HepG2 (cell line): ENCODE data around the gene KDM4F. TPM values are rescaled to one million over a fixed set of nuclear protein-coding genes. Genes with fewer than 3 reads are reported as not detected.

Source experiments
- CCAR2 ChIP-seq: fragments of 200-400 bp; formaldehyde crosslinking; optimal IDR thresholded peaks from 2 replicates; pipeline ENCODE3; 2018; ENCODE audit warnings: low read depth, mild to moderate bottlenecking, low read length, moderate library complexity
- DNMT3B ChIP-seq: conservative IDR thresholded peaks from 2 replicates; pipeline ENCODE4 v1.6.1; 2016; ENCODE audit warnings: missing biosample characterization, control low read depth
- EEA1 ChIP-seq: sonication (generic); formaldehyde crosslinking; IDR thresholded peaks from 2 replicates; pipeline ENCODE4 v1.5.1; 2020; ENCODE audit warnings: mild to moderate bottlenecking, missing genetic modification reagents, borderline replicate concordance
- IKZF5 ChIP-seq: IDR thresholded peaks from 2 replicates; pipeline ENCODE4 v1.6.1; 2018; ENCODE audit warnings: missing genetic modification reagents, mild to moderate bottlenecking, missing compliant biosample characterization
- IRF2 ChIP-seq: IDR thresholded peaks from 2 replicates; pipeline ENCODE4 v1.6.1; 2018; ENCODE audit warnings: missing genetic modification reagents, missing compliant biosample characterization
- KLF12 ChIP-seq: sonication (generic); formaldehyde crosslinking; IDR thresholded peaks from 2 replicates; pipeline ENCODE4 v1.4.0; 2020; ENCODE audit warnings: missing genetic modification reagents, borderline replicate concordance
- NR3C1 ChIP-seq: sonication (generic); formaldehyde crosslinking; IDR thresholded peaks from 2 replicates; pipeline ENCODE4 v1.4.0; 2020; ENCODE audit warnings: missing genetic modification reagents
- PCBP2 ChIP-seq: fragments of 200-400 bp; formaldehyde crosslinking; optimal IDR thresholded peaks from 2 replicates; pipeline ENCODE3; 2018; ENCODE audit warnings: low read length, low read depth; ENCODE audit not compliant: poor library complexity, severe bottlenecking
- RBM39 ChIP-seq: fragments of 200-400 bp; formaldehyde crosslinking; IDR thresholded peaks from one replicate; pipeline ENCODE4 v1.6.1; 2018; ENCODE audit warnings: antibody characterized with exemption, mild to moderate bottlenecking, low read depth, low read length; ENCODE audit not compliant: poor library complexity, severe bottlenecking
- REST ChIP-seq, 2 experiments: IDR thresholded peaks; 2 replicates each; pipeline ENCODE4 v1.6.1; 2011 to 2012; ENCODE audit warnings: low read length in 2 of 2, borderline replicate concordance in 1 of 2, low read depth in 1 of 2, mild to moderate bottlenecking in 1 of 2, moderate library complexity in 1 of 2
- THAP11 ChIP-seq: IDR thresholded peaks from 2 replicates; pipeline ENCODE4 v1.6.1; 2016; ENCODE audit warnings: missing biosample characterization, missing genetic modification reagents
- ZFAT ChIP-seq: sonication (generic); formaldehyde crosslinking; conservative IDR thresholded peaks from 2 replicates; pipeline ENCODE4 v1.8.1; 2023; ENCODE audit warnings: missing genetic modification reagents, inconsistent platforms
- ZNF124 ChIP-seq: sonication (generic); formaldehyde crosslinking; IDR thresholded peaks from 2 replicates; pipeline ENCODE4 v1.4.0; 2020; ENCODE audit warnings: missing genetic modification reagents
- ZNF644 ChIP-seq: IDR thresholded peaks from 2 replicates; pipeline ENCODE4 v1.6.1; 2016; ENCODE audit warnings: low read depth
- ZNF672 ChIP-seq: sonication (generic); formaldehyde crosslinking; IDR thresholded peaks from 2 replicates; pipeline ENCODE4 v1.8.1; 2022; ENCODE audit warnings: missing genetic modification reagents
- ZNF772 ChIP-seq: sonication (generic); formaldehyde crosslinking; IDR thresholded peaks from 2 replicates; pipeline ENCODE4 v1.5.0; 2020; ENCODE audit warnings: mild to moderate bottlenecking, missing genetic modification reagents
- polyA plus RNA-seq, 8 experiments: library from polyadenylated mRNA; depleted of rRNA in 3 of 8; stranded (reverse) in 7 of 8; unstranded in 1 of 8; fragments of >200 nt; fragmentation: Illumina TruSeq in 4 of 8; extraction: Trizol in 4 of 8; gene quantifications; 2 replicates each; pipeline versions ENCODE4 v1.2.1 to v1.2.3, GENCODE V29; 2011 to 2016; ENCODE audit warnings: low read depth in 4 of 8, missing spikeins in 1 of 8, mixed read lengths in 1 of 8; ENCODE audit not compliant: insufficient read depth in 1 of 8
- total RNA-seq, 5 experiments: library from RNA; depleted of rRNA; stranded (reverse); fragments of >200 nt; fragmentation: Illumina TruSeq; extraction: Trizol; gene quantifications; 2 replicates each; pipeline ENCODE4 v1.2.3, GENCODE V29; 2016; ENCODE audit warnings: low read depth in 1 of 5
- TF ChIP-seq, protein P1 (sequence below): sonication (generic); formaldehyde crosslinking; conservative IDR thresholded peaks from 2 replicates; pipeline ENCODE4 v1.4.0; 2020; ENCODE audit warnings: mild to moderate bottlenecking, missing genetic modification reagents, moderate library complexity

Gene KDM4F
- total and polyA plus RNA-seq, 2 of the 13 experiments (the other 11 are each of a cell fraction or from before 2014, with no cell fraction given) = not detected

- 0 out of 2 replicates have a peak, but pooled peaks have one; percentile 52 for TF ChIP-seq ZNF124 (CRISPR knock-in tag)
- TF ChIP-seq IRF2 (CRISPR knock-in tag) = peak; percentile 56; the same call in 1 of the 2 replicates
- TF ChIP-seq ZNF672 (CRISPR knock-in tag) = no peak
- peak; percentile 15; the same call in 1 of the 2 replicates for TF ChIP-seq IKZF5 (CRISPR knock-in tag)
- TF ChIP-seq ZNF644 (CRISPR knock-in tag) = no peak
- TF ChIP-seq NR3C1 = no peak
- TF ChIP-seq, protein P1, sequence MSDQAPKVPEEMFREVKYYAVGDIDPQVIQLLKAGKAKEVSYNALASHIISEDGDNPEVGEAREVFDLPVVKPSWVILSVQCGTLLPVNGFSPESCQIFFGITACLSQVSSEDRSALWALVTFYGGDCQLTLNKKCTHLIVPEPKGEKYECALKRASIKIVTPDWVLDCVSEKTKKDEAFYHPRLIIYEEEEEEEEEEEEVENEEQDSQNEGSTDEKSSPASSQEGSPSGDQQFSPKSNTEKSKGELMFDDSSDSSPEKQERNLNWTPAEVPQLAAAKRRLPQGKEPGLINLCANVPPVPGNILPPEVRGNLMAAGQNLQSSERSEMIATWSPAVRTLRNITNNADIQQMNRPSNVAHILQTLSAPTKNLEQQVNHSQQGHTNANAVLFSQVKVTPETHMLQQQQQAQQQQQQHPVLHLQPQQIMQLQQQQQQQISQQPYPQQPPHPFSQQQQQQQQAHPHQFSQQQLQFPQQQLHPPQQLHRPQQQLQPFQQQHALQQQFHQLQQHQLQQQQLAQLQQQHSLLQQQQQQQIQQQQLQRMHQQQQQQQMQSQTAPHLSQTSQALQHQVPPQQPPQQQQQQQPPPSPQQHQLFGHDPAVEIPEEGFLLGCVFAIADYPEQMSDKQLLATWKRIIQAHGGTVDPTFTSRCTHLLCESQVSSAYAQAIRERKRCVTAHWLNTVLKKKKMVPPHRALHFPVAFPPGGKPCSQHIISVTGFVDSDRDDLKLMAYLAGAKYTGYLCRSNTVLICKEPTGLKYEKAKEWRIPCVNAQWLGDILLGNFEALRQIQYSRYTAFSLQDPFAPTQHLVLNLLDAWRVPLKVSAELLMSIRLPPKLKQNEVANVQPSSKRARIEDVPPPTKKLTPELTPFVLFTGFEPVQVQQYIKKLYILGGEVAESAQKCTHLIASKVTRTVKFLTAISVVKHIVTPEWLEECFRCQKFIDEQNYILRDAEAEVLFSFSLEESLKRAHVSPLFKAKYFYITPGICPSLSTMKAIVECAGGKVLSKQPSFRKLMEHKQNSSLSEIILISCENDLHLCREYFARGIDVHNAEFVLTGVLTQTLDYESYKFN (CRISPR knock-in tag) = peak; percentile 34; the same call in 1 of the 2 replicates
- TF ChIP-seq KLF12 = no peak
- TF ChIP-seq PCBP2 = no peak
- no peak for TF ChIP-seq CCAR2
- TF ChIP-seq THAP11 (CRISPR knock-in tag) = no peak
- peak; percentile 23 for TF ChIP-seq ZNF772 (CRISPR knock-in tag)
- TF ChIP-seq ZFAT (CRISPR knock-in tag) = 0 out of 2 replicates have a peak, but pooled peaks have one; percentile 30
- 0 out of 4 replicates have a peak, but pooled peaks of 1 of the 2 experiments have one; percentile 22 for TF ChIP-seq REST (IDR thresholded peaks at IDR 0.05; ENCODE audit: borderline replicate concordance in 1 of 2, low read depth in 1 of 2, low read length in 2 of 2)
- 0 out of 2 replicates have a peak, but pooled peaks have one; percentile 38 for TF ChIP-seq EEA1 (CRISPR knock-in tag)
- TF ChIP-seq DNMT3B (CRISPR knock-in tag) = no peak
- TF ChIP-seq RBM39 = peak; percentile 66
Observed at GRCh38 chr11:95067039-95067840, 18.0 kb downstream of the KDM4F start (continued).
